Natural killer cell treated with Interleukin-12 subunit alpha and Interleukin-12 subunit beta and Interleukin-15 and Interleukin-18, amount 100 ng/mL, for 72 hours (primary cell): ENCODE results near the gene INHBC. TPM values are rescaled to one million over a fixed set of nuclear protein-coding genes. Genes with fewer than 3 reads are reported as not detected.
A peak's percentile ranks its signal among the peaks of the same experiment; 100 is the strongest.

Experiments
- ATAC-seq, 2 donors: fragments of 150-1000 bp; cut with Tn5 transposase in 1 of 2; sonication (Bioruptor Pico), chemical (Tn5 transposase) in 1 of 2; 2 replicates each; pipeline ENCODE4 v1.10.0; 2021
- DNase-seq: peaks from one replicate; pipeline ENCODE4 v3.0.0; 2022; ENCODE audit warnings: low spot score
- H3K27ac Mint-ChIP-seq, 2 donors: 1 replicate in 1 of 2; 2 replicates in 1 of 2; pipeline ENCODE4 v1.8.0; 2022; ENCODE audit warnings: mixed read lengths in 2 of 2, mild to moderate bottlenecking in 1 of 2, moderate library complexity in 1 of 2
- H3K27me3 Mint-ChIP-seq, 2 donors: 1 replicate in 1 of 2; 2 replicates in 1 of 2; pipeline ENCODE4 v1.8.0; 2022; ENCODE audit warnings: mixed read lengths in 2 of 2
- H3K36me3 Mint-ChIP-seq: one replicate; pipeline ENCODE4 v1.8.0; 2022; ENCODE audit warnings: mixed read lengths
- H3K4me1 Mint-ChIP-seq, 2 donors: 1 replicate in 1 of 2; 2 replicates in 1 of 2; pipeline ENCODE4 v1.8.0; 2022; ENCODE audit warnings: low read depth in 2 of 2, mixed read lengths in 2 of 2, mild to moderate bottlenecking in 1 of 2
- H3K4me3 Mint-ChIP-seq: one replicate; pipeline ENCODE4 v1.8.0; 2022; ENCODE audit warnings: mixed read lengths
- H3K9me3 Mint-ChIP-seq: 2 replicates; pipeline ENCODE4 v1.8.0; 2022; ENCODE audit warnings: mixed read lengths
- total RNA-seq, 2 donors: library from RNA; stranded (reverse); gene quantifications; one replicate each; pipeline ENCODE4 v1.2.3, GENCODE V29; 2022

INHBC gene
- total RNA-seq, 2 donors from 2014 or later = not detected

DNA sequence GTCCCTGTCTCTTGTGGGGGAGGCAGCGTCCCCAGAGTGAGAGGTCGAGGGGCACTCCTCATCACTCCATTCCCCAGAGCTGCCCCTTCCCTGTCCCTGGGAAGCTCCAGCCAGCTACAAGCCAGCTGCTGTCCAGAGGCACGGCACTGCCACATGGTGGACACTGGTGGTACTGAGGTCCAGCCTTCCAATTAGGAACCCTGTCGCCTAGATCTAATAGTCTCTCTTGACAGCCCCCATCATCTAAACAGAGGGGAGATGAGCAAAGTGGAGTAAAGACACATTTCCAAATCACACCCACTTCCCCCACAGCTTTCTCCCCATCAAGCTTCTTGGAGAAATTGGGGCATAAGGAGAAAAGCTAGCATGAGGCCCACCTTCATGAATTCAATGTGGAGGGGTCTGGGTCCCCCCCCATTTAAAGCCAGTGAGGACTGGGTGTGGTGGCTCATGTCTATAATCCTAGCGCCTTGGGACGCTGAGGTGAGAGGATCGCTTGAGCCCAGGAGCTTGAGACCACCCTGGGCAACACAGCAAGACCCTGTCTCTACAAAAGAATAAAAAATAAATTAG is 18.4 kb downstream of the INHBC start:
- Mint-ChIP-seq H3K4me3 (no peak overlapping the region), H3K4me1 (peaks cover 5 to 8% of the 10 kb centered on the region in 2 donors), H3K36me3 (no peaks in the 10 kb centered on the region), H3K27me3 (peaks cover 0 to 6% of the 10 kb centered on the region in 2 donors), H3K27ac (peak overlapping the region in 1 of 2 donors; percentile 66), H3K9me3 (no peaks in the 10 kb centered on the region)
- no peak for DNase-seq
- ATAC-seq = peak; percentile 63 to 72

DNA sequence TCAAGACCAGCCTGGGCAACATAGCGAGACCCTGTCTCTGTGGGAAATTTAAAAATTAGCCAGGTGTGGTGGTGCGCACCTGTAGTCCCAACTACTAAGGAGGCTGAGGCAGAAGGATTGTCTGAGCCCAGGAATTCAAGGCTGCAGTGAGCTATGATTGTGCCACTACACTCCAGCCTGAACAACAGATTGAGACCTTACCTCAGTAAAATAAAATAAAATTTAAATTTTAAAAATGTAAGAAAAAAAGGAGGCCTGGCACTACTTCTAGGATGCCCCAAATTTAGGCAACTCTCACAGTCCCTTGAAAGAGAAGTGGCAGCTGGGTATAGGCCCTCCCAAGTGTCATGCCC is 19.6 kb downstream of the INHBC start:
- H3K27me3 Mint-ChIP-seq = peaks cover 0 to 6% of the 10 kb centered on the region in 2 donors
- peaks cover 12 to 14% of the 10 kb centered on the region in 2 donors for H3K4me1 Mint-ChIP-seq
- H3K27ac Mint-ChIP-seq = no peak overlapping the region
- H3K4me3 Mint-ChIP-seq = no peak overlapping the region
- ATAC-seq (no peak), DNase-seq (no peak)
- no peaks in the 10 kb centered on the region for H3K36me3 Mint-ChIP-seq
- no peaks in the 10 kb centered on the region for H3K9me3 Mint-ChIP-seq

DNA sequence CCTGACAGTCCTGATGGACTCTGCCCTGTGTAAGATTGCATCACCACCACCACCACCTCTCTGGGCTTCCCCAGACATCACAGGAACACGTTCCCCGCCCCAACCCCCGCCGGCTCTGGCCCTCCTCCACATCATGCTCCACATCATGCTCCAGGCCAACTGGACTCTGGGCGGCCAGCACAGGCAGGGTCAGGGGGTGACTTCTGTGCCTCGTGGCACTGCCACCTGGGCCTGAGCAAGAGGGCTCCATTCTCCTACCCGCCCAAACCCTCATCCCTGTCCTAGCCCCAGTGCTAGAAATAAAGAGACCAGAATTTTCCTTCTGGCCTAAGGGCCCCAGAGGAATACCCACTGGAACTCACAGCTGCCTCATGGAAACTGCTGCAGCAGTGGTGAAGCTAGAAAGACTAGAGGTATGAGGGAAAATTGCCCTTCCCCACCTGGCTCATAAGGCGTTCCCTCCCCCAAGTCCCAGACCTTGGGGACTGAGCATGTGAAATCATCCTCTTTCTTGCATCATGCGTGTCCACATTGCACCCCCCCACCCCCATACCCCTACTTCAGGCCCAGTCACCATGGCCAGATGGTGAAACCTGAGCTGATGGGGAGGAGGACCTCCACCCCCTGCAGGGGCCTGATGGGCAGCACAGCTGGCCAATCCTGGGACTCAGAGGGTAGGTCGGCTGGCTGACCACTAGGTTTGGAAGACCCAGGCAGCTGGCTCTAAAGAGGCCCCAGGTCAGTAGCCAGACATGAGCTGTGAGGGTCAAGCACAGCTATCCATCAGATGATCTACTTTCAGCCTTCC is 20.2 kb downstream of the INHBC start, which contains the start of gene INHBE:
INHBE (plus strand) TSS at position 742 of the 808 bp plus-strand sequence. CDS start 230 bp downstream, outside the sequence.
- ATAC-seq (no peak), DNase-seq (no peak)
- Mint-ChIP-seq H3K4me3 (peak within 1 kb of the TSS; percentile 42), H3K27me3 (peaks cover 0 to 6% of the 10 kb centered on the region in 2 donors), H3K4me1 (peaks cover 17 to 19% of the 10 kb centered on the region in 2 donors), H3K36me3 (no peaks in the 10 kb centered on the region), H3K9me3 (no peaks in the 10 kb centered on the region), H3K27ac (peak within 1 kb of the TSS in 1 of 2 donors; percentile 14)

DNA sequence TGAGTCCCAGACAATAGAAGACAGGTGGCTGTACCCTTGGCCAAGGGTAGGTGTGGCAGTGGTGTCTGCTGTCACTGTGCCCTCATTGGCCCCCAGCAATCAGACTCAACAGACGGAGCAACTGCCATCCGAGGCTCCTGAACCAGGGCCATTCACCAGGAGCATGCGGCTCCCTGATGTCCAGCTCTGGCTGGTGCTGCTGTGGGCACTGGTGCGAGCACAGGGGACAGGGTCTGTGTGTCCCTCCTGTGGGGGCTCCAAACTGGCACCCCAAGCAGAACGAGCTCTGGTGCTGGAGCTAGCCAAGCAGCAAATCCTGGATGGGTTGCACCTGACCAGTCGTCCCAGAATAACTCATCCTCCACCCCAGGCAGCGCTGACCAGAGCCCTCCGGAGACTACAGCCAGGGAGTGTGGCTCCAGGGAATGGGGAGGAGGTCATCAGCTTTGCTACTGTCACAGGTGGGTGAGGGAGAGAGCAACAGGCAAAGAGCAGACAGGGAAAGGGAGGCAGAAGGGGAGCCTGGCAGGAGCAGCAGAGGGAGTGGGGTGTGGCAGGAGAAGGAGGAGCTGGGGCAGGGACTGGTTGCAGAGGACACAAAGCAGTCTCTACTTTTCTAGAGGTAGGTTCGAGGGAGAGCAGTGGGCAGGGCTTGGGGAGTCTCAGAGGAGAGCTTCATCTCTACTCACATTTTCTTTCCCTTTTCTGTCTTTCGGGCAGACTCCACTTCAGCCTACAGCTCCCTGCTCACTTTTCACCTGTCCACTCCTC is 21.0 kb downstream of the INHBC start:
- H3K27ac Mint-ChIP-seq = peak overlapping the region in 1 of 2 donors; percentile 14
- DNase-seq = no peak
- H3K27me3 Mint-ChIP-seq = peaks cover 0 to 10% of the 10 kb centered on the region in 2 donors
- ATAC-seq = no peak
- H3K4me3 Mint-ChIP-seq = peak overlapping the region; percentile 42
- H3K36me3 Mint-ChIP-seq = no peaks in the 10 kb centered on the region
- no peaks in the 10 kb centered on the region for H3K9me3 Mint-ChIP-seq
- peaks cover 23 to 25% of the 10 kb centered on the region in 2 donors for H3K4me1 Mint-ChIP-seq

DNA sequence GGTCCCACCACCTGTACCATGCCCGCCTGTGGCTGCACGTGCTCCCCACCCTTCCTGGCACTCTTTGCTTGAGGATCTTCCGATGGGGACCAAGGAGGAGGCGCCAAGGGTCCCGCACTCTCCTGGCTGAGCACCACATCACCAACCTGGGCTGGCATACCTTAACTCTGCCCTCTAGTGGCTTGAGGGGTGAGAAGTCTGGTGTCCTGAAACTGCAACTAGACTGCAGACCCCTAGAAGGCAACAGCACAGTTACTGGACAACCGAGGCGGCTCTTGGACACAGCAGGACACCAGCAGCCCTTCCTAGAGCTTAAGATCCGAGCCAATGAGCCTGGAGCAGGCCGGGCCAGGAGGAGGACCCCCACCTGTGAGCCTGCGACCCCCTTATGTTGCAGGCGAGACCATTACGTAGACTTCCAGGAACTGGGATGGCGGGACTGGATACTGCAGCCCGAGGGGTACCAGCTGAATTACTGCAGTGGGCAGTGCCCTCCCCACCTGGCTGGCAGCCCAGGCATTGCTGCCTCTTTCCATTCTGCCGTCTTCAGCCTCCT is 21.6 kb downstream of the INHBC start:
- Mint-ChIP-seq H3K36me3 (no peaks in the 10 kb centered on the region), H3K4me3 (peak overlapping the region; percentile 42), H3K27me3 (peaks cover 0 to 7% of the 10 kb centered on the region in 2 donors), H3K4me1 (peaks cover 24 to 29% of the 10 kb centered on the region in 2 donors), H3K27ac (peak overlapping the region in 1 of 2 donors; percentile 25), H3K9me3 (no peaks in the 10 kb centered on the region)
- ATAC-seq (no peak), DNase-seq (no peak)

DNA sequence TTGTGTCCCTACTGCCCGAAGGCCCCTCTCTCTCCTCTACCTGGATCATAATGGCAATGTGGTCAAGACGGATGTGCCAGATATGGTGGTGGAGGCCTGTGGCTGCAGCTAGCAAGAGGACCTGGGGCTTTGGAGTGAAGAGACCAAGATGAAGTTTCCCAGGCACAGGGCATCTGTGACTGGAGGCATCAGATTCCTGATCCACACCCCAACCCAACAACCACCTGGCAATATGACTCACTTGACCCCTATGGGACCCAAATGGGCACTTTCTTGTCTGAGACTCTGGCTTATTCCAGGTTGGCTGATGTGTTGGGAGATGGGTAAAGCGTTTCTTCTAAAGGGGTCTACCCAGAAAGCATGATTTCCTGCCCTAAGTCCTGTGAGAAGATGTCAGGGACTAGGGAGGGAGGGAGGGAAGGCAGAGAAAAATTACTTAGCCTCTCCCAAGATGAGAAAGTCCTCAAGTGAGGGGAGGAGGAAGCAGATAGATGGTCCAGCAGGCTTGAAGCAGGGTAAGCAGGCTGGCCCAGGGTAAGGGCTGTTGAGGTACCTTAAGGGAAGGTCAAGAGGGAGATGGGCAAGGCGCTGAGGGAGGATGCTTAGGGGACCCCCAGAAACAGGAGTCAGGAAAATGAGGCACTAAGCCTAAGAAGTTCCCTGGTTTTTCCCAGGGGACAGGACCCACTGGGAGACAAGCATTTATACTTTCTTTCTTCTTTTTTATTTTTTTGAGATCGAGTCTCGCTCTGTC is 22.3 kb downstream of the INHBC start:
- Mint-ChIP-seq H3K36me3 (no peaks in the 10 kb centered on the region), H3K9me3 (no peaks in the 10 kb centered on the region), H3K27me3 (peaks cover 0 to 7% of the 10 kb centered on the region in 2 donors), H3K4me1 (peaks cover 24 to 31% of the 10 kb centered on the region in 2 donors), H3K27ac (peak overlapping the region in 1 of 2 donors; percentile 25), H3K4me3 (no peak overlapping the region)
- no peak for ATAC-seq
- no peak for DNase-seq

DNA sequence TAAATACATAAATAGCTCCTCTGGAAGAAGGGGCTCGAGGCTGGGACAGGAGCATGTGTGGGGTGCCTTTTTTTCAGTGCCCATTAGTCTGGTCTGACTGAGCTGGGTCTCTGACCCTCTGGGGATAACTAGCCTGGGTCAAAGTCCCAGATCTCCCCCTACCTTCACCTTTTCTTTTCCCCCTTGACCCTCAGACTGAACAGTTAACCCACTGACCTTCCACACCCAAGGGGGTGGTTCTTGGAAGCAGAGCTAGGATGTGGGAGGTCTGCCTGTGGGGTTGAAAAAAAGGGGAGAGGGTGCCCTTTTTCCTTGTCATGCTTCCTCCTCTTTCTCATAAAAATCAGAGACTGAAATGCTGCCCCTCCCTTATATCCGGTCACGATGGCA is 24.1 kb downstream of the INHBC start:
- H3K4me1 Mint-ChIP-seq = peaks cover 38 to 44% of the 10 kb centered on the region in 2 donors
- H3K27ac Mint-ChIP-seq = peak overlapping the region; percentile 89 to 99
- no peak for DNase-seq
- ATAC-seq = no peak
- no peaks in the 10 kb centered on the region for H3K36me3 Mint-ChIP-seq
- H3K27me3 Mint-ChIP-seq = peaks cover 0 to 4% of the 10 kb centered on the region in 2 donors
- peak overlapping the region; percentile 85 for H3K4me3 Mint-ChIP-seq
- H3K9me3 Mint-ChIP-seq = no peaks in the 10 kb centered on the region

DNA sequence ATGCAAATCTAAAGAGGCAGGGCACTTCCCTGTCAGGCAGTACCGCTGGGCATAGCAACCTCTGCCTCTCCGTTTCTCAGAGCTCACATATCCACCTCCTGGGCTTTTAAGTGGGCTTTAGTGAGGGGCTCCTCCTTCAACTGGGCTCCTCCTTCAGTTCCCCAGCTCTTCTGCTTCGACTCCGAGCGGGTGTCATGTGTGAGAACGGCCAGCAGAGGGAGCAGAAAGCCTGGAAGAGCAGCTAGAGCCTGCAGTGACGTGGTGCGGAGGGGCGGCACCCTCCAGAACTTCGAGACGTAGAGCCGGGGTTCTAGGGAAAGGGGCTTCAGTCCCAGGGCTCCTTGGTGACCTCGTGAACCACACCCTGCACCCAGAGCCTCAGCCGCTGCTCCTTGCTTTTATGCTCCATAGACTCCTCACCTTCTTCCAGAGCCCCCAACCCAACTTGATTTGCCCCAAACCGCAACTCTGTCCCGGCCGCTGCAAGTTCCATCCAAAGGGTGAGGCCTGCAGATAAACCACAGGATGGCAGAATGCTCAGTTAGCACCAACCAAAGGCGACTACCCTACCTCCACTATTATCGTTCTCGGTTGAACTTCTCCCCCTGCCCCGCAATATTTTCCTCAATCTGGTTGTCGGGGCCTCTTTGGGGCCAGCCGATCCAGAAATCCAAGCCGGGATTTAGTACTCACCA is 24.6 kb downstream of the INHBC start:
- Mint-ChIP-seq H3K4me1 (peaks cover 43 to 50% of the 10 kb centered on the region in 2 donors), H3K27me3 (peaks cover 0 to 4% of the 10 kb centered on the region in 2 donors), H3K4me3 (peak overlapping the region; percentile 85), H3K27ac (peak overlapping the region; percentile 89 to 99), H3K36me3 (no peaks in the 10 kb centered on the region), H3K9me3 (no peaks in the 10 kb centered on the region)
- peak; percentile 91 for DNase-seq
- ATAC-seq = peak; percentile 82 to 85

DNA sequence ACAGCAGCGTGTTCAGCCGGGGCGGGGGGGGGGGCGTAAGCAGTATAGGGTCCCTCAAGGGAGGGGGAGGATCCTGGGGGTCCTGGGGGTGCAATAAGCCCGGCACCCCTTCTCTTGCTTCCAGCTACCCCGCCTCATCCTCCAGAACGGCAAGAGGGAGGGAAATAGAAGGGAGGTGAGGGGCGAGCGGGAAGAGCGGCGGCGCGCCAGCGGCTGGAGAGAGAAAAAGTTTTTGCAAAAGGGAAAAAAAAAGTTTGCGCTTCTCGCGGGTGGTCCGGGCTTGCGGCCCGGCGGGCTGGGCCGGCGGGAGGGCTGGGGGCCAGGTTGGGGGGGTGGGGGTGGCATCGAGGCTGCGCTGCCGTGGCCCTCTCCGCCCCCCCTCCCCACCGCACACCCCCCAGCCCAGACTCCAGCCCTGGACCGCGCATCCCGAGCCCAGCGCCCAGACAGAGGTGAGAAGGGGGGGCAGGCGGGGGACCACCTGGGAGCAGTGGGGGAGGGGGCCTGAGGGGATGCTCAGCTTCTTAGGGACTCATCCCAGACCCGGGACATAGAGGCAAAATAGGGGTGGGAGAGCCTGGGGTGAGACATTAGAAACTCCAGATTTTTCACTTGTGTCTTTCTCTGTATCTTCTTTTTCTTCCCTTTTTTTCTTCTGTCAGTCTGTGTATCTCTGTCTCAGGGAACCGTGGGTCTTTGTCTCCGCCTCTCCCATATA is 25.3 kb downstream of the INHBC start, which contains the start of gene GLI1:
GLI1 (plus strand) TSS at position 36 of the 718 bp plus-strand sequence. CDS start 3,907 bp downstream, outside the sequence.
- ATAC-seq = peak in 1 of 2 donors; percentile 33
- no peaks in the 10 kb centered on the region for H3K9me3 Mint-ChIP-seq
- peaks cover 0 to 4% of the 10 kb centered on the region in 2 donors for H3K27me3 Mint-ChIP-seq
- peaks cover 49 to 55% of the 10 kb centered on the region in 2 donors for H3K4me1 Mint-ChIP-seq
- H3K4me3 Mint-ChIP-seq = peak within 1 kb of the TSS; percentile 85
- no peaks in the 10 kb centered on the region for H3K36me3 Mint-ChIP-seq
- H3K27ac Mint-ChIP-seq = peak within 1 kb of the TSS; percentile 89 to 99
- DNase-seq = no peak

DNA sequence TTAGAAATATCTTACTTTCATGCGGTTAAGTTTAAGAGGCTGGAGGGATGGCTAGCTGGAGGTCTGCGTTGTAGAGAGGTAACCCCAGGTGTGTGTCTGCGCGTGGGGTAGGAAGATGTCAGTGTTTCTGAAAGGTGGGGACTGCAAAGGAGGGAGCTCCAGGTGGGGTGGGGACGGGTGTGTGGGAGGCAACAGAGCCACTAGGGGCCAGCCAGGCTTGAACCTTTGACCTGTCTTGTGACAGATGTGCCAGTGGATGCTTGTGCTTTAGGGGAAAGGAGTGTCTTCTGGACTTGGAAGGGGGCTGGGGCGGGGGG is 25.8 kb downstream of the INHBC start:
- no peaks in the 10 kb centered on the region for H3K9me3 Mint-ChIP-seq
- H3K27me3 Mint-ChIP-seq = peaks cover 0 to 4% of the 10 kb centered on the region in 2 donors
- no peaks in the 10 kb centered on the region for H3K36me3 Mint-ChIP-seq
- peak overlapping the region; percentile 85 for H3K4me3 Mint-ChIP-seq
- H3K4me1 Mint-ChIP-seq = peaks cover 50 to 58% of the 10 kb centered on the region in 2 donors
- H3K27ac Mint-ChIP-seq = peak overlapping the region in 1 of 2 donors; percentile 40
- DNase-seq (no peak), ATAC-seq (no peak)

DNA sequence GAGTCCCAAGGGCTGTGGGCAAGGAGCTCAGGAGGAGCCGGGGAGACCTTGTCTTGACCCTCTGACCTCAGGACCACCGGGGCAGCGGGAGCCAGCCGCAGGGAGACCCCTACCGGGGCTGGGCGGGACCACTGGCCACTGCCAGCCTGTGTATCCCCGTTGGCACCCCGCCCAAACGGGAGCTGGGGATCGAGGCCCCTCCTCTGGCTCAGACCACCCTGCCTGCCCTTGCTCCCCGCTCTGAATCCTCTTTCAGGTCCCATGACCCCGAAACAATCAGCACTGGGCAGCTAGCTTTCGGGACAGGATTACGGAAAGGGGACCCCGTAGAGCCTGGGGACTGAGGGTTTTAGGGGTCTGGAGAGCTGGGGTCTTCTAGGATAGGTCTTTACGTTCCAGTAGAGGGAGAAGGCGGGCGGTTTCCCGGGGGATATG is 26.3 kb downstream of the INHBC start:
- H3K4me1 Mint-ChIP-seq = peaks cover 53 to 61% of the 10 kb centered on the region in 2 donors

More for the DNA sequence above, 26.3 kb downstream of the INHBC start:
- no peaks in the 10 kb centered on the region for H3K9me3 Mint-ChIP-seq
- H3K27me3 Mint-ChIP-seq = peaks cover 0 to 4% of the 10 kb centered on the region in 2 donors
- DNase-seq (no peak), ATAC-seq (no peak)
- peak overlapping the region; percentile 82 for H3K4me3 Mint-ChIP-seq
- peak overlapping the region in 1 of 2 donors; percentile 69 for H3K27ac Mint-ChIP-seq
- H3K36me3 Mint-ChIP-seq = no peaks in the 10 kb centered on the region
